LNCaP clone FGC (cell line): ENCODE data around the gene DPY19L3.
"Not testable (repeated sequence)": the region's sequence is repeated elsewhere in the genome, so short reads cannot be mapped to it uniquely, and the experiment has no call there.

ENCODE experiments used
- DNase-seq: peaks from one replicate; pipeline ENCODE4 v3.0.0-alpha.2; 2011; ENCODE audit warnings: low read depth
- H3K4me3 ChIP-seq: 2 replicates; pipeline ENCODE4 v1.5.1; 2011; ENCODE audit warnings: mild to moderate bottlenecking, low read depth, low read length, control low read depth
- CTCF ChIP-seq: IDR thresholded peaks from 2 replicates; pipeline ENCODE4 v1.5.1; 2012; ENCODE audit warnings: mild to moderate bottlenecking; ENCODE audit not compliant: control insufficient read depth, insufficient read depth; ENCODE audit errors: extremely low read depth

Gene DPY19L3

GRCh38 chr19:32497391-32497790 is 91.8 kb downstream of the DPY19L3 start:
- no peak for DNase-seq
- TF ChIP-seq CTCF: no peak
- H3K4me3 ChIP-seq: no peak overlapping the region

- DNase-seq: no peak
- no peak overlapping the region for H3K4me3 ChIP-seq
- TF ChIP-seq CTCF: no peak
These were observed 93.2 kb downstream of the DPY19L3 start for GRCh38 chr19:32498648-32499200.

- H3K4me3 ChIP-seq, DNase-seq: not testable (repeated sequence)
These were observed 106.9 kb downstream of the DPY19L3 start for GRCh38 chr19:32512498-32512897.

GRCh38 chr19:32519023-32519422 is 113.5 kb downstream of the DPY19L3 start:
- DNase-seq: no peak

GRCh38 chr19:32522967-32523366 is 117.4 kb downstream of the DPY19L3 start:
- no peak overlapping the region for H3K4me3 ChIP-seq
- TF ChIP-seq CTCF: no peak
- DNase-seq: no peak

More at GRCh38 chr19:32519023-32519422, 113.5 kb downstream of the DPY19L3 start:
- no peak for TF ChIP-seq CTCF
- no peak overlapping the region for H3K4me3 ChIP-seq

- no peak for TF ChIP-seq CTCF
- H3K4me3 ChIP-seq: no peak overlapping the region
- no peak for DNase-seq
These were observed 121.3 kb downstream of the DPY19L3 start for GRCh38 chr19:32526895-32527294.

- no peak for DNase-seq
- no peak for TF ChIP-seq CTCF
- H3K4me3 ChIP-seq: no peak overlapping the region
These were observed 125.2 kb downstream of the DPY19L3 start for GRCh38 chr19:32530773-32531172.
